Suprapubic skin (tissue), 4 donors: ENCODE data around the gene PTPRD.

Experiments
- CTCF ChIP-seq, 2 donors: fragments of 200-600 bp in 1 of 2; fragments of 450-650 bp in 1 of 2; sonication (generic) in 1 of 2; IDR thresholded peaks; one replicate each; pipeline ENCODE4 v1.5.1; 2016 to 2019; ENCODE audit warnings: antibody characterized with exemption in 2 of 2, mild to moderate bottlenecking in 1 of 2, moderate library complexity in 1 of 2
- POLR2A ChIP-seq, 2 donors: fragments of 450-650 bp; IDR thresholded peaks; one replicate each; pipeline ENCODE4 v1.6.1; 2017; ENCODE audit warnings: antibody characterized with exemption in 2 of 2, mild to moderate bottlenecking in 2 of 2, moderate library complexity in 2 of 2
- POLR2AphosphoS5 ChIP-seq, 3 donors: sonication (generic); formaldehyde crosslinking; IDR thresholded peaks; one replicate each; pipeline ENCODE4 v1.6.1; 2017; ENCODE audit warnings: antibody characterized with exemption in 3 of 3

DNA sequence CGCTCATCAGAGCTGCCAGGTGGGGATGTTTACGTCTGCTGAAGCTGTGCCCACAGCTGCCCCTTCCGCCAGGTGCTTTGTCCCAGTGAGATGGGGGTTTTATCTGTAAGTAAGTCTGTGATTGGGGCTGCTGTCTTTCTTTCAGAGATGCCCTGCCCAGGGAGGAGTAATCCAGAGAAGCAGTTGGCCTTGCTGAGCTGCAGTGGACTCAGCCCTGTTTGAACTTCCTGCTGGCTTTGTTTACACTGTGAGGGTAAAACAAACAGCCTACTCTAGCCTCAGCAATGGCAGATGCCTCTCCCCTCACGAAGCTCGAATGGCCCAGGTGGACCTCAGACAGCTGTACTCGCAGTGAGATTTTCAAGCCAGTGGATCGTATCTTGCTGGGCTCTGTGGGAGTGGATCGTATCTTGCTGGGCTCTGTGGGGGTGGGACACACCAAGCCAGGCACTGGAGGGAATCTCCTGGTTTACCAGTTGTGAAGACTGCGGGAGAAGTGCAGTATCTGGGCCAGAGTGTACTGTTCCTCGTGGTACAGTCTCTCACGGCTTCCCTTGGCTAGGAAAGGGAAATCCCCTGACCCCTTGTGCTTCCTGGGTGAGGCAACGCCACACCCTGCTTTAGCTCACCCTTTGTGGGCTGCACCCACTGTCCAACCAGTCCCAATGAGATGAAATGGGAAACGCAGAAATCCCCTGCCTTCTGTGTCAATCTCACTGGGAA is 2283.1 kb downstream of the PTPRD start:
- TF ChIP-seq CTCF (IDR thresholded peaks at IDR 0.05) (no peak), POLR2A (IDR thresholded peaks at IDR 0.05) (no peak), POLR2AphosphoS5 (IDR thresholded peaks at IDR 0.05) (no peak)
